GM19467 (cell line): ENCODE results near the gene LINGO1.

Source experiments
- ATAC-seq: cut with Tn5 transposase; IDR thresholded peaks from one replicate; pipeline ENCODE4 v1.9.1; 2021; ENCODE audit warnings: mild to moderate bottlenecking, moderate library complexity; ENCODE audit not compliant: unreplicated experiment

Gene LINGO1

GRCh38 chr15:77597804-77598453, 34.8 kb downstream of the LINGO1 start:
- no peak for ATAC-seq

- ATAC-seq = no peak
Measured at GRCh38 chr15:77596821-77597803, 35.6 kb downstream of the LINGO1 start.

- ATAC-seq = no peak
Measured at GRCh38 chr15:77595231-77595630, 37.5 kb downstream of the LINGO1 start.

- ATAC-seq = no peak
Measured at GRCh38 chr15:77592758-77593157, 40.0 kb downstream of the LINGO1 start.

- no peak for ATAC-seq
Measured at GRCh38 chr15:77591968-77592613, 40.6 kb downstream of the LINGO1 start.

DNA sequence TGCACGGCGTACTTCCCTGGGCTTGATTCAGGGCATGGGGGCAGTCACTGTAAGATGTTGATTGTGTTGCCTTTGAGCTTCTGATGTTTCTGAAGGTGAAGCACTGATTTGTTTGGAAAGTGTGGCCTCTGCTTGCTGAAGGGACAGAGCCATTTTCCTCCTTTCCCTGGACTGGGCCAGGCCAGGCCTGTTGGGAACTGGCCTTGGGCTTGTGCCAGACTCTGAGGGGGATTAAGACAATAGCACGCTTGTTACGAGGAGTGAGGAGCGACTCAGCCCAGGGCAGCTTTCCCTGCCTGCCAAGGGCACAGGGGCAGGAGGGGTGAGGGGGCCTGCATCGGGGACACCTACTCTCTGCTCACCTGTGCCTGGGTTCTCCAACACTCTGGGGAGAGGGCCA, 42.9 kb downstream of the LINGO1 start:
- no peak for ATAC-seq

DNA sequence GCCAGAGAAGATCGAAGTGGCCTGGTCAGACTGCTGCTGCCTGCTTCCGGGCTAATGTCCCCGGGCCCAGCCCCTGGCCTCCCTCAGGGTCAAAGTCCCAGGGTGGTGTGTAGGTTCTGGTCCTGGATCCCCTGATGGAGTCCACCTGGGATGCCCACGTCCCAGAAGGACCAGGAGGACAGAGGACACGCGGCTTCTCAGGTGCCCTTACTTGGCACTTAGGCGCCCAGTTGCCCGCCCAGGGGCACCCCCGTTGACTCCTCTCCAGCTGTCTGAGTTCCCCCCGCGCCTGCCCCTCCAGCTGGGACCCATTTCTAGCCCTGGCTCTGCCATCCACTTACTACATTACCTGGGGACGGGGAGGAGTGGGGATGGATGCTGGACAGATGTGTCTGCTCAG, 44.6 kb downstream of the LINGO1 start:
- no peak for ATAC-seq

DNA sequence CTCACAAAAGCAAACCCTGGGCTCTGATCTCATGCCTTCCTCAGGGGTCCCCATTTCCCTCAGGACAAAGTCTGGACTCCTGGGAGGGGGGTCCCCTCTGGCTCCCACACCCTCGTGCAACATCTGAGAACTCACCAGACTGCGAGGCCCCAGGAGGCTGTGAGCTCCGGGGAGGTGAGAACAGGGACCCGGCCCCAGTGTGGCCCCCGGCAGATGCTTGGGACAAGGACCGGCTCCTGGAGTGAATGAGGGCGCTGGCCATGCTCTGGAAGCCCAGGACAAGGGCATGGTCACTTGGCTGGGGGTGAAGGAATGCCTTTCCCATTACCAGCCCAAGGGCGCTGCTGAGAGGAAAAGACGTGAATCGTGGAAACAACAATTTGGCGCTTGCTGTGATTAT, 48.0 kb downstream of the LINGO1 start:
- no peak for ATAC-seq

DNA sequence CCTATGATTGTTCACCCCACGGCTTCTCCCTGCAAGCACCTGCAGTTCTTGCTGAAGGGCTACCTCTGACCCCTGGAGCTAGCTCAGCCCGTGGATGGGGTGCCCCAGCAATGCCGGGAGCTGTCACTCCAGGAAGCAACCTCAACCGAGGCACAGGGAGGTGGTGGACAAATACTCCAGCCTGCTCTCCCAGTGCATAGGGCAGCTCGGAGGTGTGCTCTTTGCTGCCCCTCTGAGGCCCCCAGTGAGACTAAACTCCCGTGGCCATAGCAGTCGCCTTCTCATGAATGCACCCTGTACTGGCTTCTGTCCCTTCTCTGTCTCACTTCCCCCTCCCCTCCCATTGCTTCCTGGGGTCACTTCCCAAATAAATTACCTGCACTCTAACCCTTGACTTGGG, 48.5 kb downstream of the LINGO1 start:
- ATAC-seq = no peak

DNA sequence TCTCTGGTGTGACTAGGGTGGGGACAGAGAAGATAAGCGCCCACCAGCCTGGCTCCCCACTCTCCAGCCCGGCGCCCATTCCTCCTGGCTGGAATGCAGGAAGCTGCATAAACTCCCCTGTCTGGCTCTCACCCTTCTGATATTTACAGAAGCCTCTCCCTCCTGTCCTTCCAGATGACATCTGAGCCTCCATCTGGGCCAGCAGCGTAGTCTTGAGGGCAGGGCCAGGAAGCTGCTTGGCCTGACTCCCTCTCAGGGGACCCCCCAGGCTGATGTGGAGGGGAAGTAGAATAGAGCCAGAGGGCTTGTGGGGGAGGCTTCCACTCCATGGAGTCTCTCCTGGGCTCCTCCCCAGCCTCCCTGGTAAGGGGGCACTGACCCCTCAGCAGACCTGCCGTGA, 49.9 kb downstream of the LINGO1 start:
- no peak for ATAC-seq

GRCh38 chr15:77581896-77582569, 50.7 kb downstream of the LINGO1 start:
- no peak for ATAC-seq

GRCh38 chr15:77580996-77581682, 51.6 kb downstream of the LINGO1 start:
- ATAC-seq = no peak

GRCh38 chr15:77579498-77580188, 53.1 kb downstream of the LINGO1 start:
- no peak for ATAC-seq

- no peak for ATAC-seq
Measured at GRCh38 chr15:77578641-77579372, 53.9 kb downstream of the LINGO1 start.

GRCh38 chr15:77577366-77577950, 55.3 kb downstream of the LINGO1 start:
- no peak for ATAC-seq

DNA sequence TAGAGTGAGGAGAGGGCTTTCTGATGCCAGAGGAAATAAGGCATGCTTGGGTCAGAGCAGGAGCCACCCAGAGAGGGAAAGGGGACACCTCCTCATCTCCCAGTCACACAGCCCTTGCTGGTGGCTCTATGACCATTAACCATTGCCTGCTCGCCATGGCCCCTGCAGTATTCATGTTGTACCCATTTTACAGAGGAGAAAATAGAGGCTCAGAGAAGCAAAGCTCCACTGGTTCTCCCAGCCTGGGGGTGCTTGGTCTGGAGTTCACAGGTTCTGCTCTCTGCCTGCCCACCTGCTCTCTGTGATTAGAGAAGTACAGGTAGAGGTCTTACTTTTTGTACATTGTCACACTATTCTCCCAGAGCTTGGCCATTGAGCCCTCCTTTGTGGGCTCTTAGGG, 56.2 kb downstream of the LINGO1 start:
- ATAC-seq = no peak

DNA sequence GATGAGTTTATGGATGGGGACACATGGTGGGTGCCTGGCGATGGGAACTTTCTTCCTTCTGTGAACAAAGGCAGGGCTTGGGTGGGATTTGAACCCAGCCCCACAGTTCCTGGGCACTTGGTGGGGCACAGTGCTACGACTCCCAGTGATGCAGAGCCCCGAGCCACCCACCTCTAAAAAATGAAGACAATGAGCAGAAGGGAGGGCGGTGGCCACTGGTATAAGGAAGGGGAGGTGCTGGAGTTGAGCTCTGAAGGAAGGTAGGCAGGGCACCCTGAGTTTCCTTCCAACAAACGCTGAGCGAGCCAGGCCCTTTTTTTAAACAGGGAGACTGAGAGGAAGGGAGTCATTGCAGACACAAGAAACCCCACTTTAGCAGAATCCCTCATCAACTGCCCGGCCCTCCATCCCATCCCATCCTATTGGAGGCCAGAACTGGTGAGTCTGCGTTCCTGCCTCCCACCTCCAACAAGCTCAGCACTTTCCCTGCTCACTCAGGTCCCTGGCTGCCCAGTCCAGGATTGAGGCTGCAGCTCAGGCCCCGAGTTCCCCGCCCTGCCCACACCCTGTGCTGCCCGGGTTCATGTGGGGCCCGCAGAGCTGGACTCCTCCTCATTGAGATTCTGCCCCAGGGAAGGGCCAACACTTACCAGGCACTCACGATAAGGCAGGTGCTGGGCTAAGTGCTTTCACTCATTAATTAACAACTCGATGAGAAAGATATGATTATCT, 57.3 kb downstream of the LINGO1 start:
- ATAC-seq = no peak

DNA sequence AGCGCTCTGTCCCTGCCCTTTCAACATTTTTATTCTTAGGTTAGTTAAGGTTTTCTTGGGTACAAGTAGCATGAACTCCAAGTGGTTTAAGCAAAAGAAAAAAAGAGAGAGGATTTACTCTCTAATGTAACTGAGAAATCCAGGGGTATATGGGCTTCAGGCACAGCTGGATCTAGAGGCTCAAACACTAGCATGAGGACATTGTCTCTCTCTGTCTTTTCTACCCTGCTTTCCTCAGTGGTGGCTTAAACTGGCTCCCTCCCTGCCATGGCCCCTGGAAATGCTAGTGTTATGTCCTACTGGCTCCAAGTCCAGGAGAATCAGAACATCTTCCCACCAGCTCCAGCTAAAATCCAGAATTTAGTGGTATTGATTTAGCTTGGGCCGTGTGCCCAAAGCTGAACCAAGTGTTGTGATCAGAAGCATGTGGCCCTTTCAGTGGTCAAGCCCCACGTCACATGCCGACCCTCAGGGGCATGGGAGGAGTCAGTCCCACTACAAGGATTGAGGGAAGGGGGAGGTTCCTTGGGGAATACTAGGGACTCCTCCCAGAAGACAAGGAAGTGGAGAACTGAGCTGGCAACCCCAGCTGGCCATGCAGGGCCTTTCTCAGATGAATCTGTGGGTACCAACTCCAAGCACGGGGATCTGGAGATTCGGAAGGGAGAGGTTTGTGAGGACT, 58.0 kb downstream of the LINGO1 start:
- no peak for ATAC-seq
